HCT116 (cell line): ENCODE results near the gene PHF21A.

ENCODE experiments used
- ATF3 ChIP-seq: IDR thresholded peaks from 2 replicates; pipeline ENCODE4 v1.6.1; 2012
- CTCF ChIP-seq, 3 experiments: fragments of 200-600 bp in 1 of 3; sonication (generic) in 1 of 3; IDR thresholded peaks in 2 of 3; conservative IDR thresholded peaks in 1 of 3; 2 replicates each; pipeline ENCODE4 v1.5.1; 2012 to 2017; ENCODE audit warnings: low read depth in 2 of 3, low read length in 2 of 3, antibody characterized with exemption in 1 of 3, borderline replicate concordance in 1 of 3, control low read depth in 1 of 3, mild to moderate bottlenecking in 1 of 3, mixed read lengths in 1 of 3, mixed run types in 1 of 3, moderate library complexity in 1 of 3; ENCODE audit not compliant: insufficient read depth in 1 of 3
- EZH2 ChIP-seq: fragments of 200-600 bp; sonication (generic); IDR thresholded peaks from 2 replicates; pipeline ENCODE4 v1.6.1; 2017; ENCODE audit warnings: antibody characterized with exemption, mixed run types
- FOSL1 ChIP-seq: IDR thresholded peaks from 2 replicates; pipeline ENCODE4 v1.6.1; 2012; ENCODE audit warnings: low read depth
- MAX ChIP-seq: IDR thresholded peaks from 2 replicates; pipeline ENCODE4 v1.6.1; 2012
- POLR2A ChIP-seq: IDR thresholded peaks from 2 replicates; pipeline ENCODE4 v1.7.0; 2011; ENCODE audit warnings: borderline replicate concordance; ENCODE audit not compliant: insufficient read depth, insufficient read length; ENCODE audit errors: extremely low read depth
- POLR2AphosphoS5 ChIP-seq: IDR thresholded peaks from 2 replicates; pipeline ENCODE4 v1.6.1; 2011; ENCODE audit warnings: mild to moderate bottlenecking, low read depth, low read length, moderate library complexity
- RAD21 ChIP-seq: IDR thresholded peaks from 2 replicates; pipeline ENCODE4 v1.6.1; 2012; ENCODE audit warnings: low read depth, mild to moderate bottlenecking
- REST ChIP-seq: IDR thresholded peaks from 2 replicates; pipeline ENCODE4 v1.6.1; 2012; ENCODE audit warnings: low read depth
- SP1 ChIP-seq: IDR thresholded peaks from 2 replicates; pipeline ENCODE4 v1.6.1; 2012; ENCODE audit warnings: low read depth
- YY1 ChIP-seq: IDR thresholded peaks from 2 replicates; pipeline ENCODE4 v1.6.1; 2011; ENCODE audit warnings: low read length, low read depth, moderate library complexity, mild to moderate bottlenecking; ENCODE audit not compliant: insufficient replicate concordance; ENCODE audit errors: extremely low read depth
- ZFX ChIP-seq: fragments of 450-650 bp; IDR thresholded peaks from 2 replicates; pipeline ENCODE4 v1.6.1; 2017

- no peak for TF ChIP-seq CTCF (IDR thresholded peaks at IDR 0.05 in 2 of 3, conservative IDR thresholded peaks at IDR 0.05 in 1 of 3; ENCODE audit: borderline replicate concordance in 1 of 3, insufficient read depth in 1 of 3, low read depth in 2 of 3, low read length in 2 of 3)
- no peak for TF ChIP-seq POLR2A
- TF ChIP-seq ZFX, result no peak
- no peak for TF ChIP-seq POLR2AphosphoS5
- no peak for TF ChIP-seq SP1
- TF ChIP-seq RAD21, result no peak
- TF ChIP-seq EZH2, result no peak
- TF ChIP-seq FOSL1, result no peak
- TF ChIP-seq REST, result no peak
- TF ChIP-seq ATF3, result no peak
- no peak for TF ChIP-seq YY1
- no peak for TF ChIP-seq MAX
Observed at GRCh38 chr11:46018651-46019050, 102.6 kb downstream of the PHF21A start.
